Neural crest cell (in vitro differentiated cells): ENCODE results near the gene UBAP1L. TPM values are rescaled to one million over a fixed set of nuclear protein-coding genes. Genes with fewer than 3 reads are reported as not detected.

ENCODE experiments used
- DNase-seq: peaks from one replicate; pipeline ENCODE4 v3.0.0; 2021; ENCODE audit warnings: low read depth, mixed read lengths, low spot score
- H3K27ac Mint-ChIP-seq: one replicate; pipeline ENCODE4 v1.8.0; 2021; ENCODE audit warnings: mild to moderate bottlenecking, mixed read lengths; ENCODE audit not compliant: unreplicated experiment
- H3K27me3 Mint-ChIP-seq: 2 replicates; pipeline ENCODE4 v1.8.0; 2021; ENCODE audit warnings: low read depth, mild to moderate bottlenecking, mixed read lengths
- H3K36me3 Mint-ChIP-seq: 2 replicates; pipeline ENCODE4 v1.8.0; 2021; ENCODE audit warnings: low read depth, mild to moderate bottlenecking, mixed read lengths
- H3K4me1 Mint-ChIP-seq: 2 replicates; pipeline ENCODE4 v1.8.0; 2021; ENCODE audit warnings: mixed read lengths
- H3K4me3 Mint-ChIP-seq: one replicate; pipeline ENCODE4 v1.8.0; 2021; ENCODE audit warnings: mild to moderate bottlenecking, mixed read lengths
- H3K9me3 Mint-ChIP-seq: 2 replicates; pipeline ENCODE4 v1.8.0; 2021; ENCODE audit warnings: mixed read lengths
- CTCF ChIP-seq: fragments of 200-600 bp; sonication (generic); conservative IDR thresholded peaks from 2 replicates; pipeline ENCODE4 v1.5.0; 2021; ENCODE audit warnings: antibody characterized with exemption, mild to moderate bottlenecking
- total RNA-seq: library from RNA; stranded (reverse); gene quantifications from 2 replicates; pipeline ENCODE4 v1.2.1, GENCODE V29; 2021

The UBAP1L gene
- total RNA-seq, 1 donor from 2014 or later, result 3.6 TPM

- DNase-seq, result no peak
- no peaks in the 10 kb centered on the region for H3K36me3 Mint-ChIP-seq
- peaks cover 17% of the 10 kb centered on the region for H3K4me1 Mint-ChIP-seq
- no peak overlapping the region for H3K4me3 Mint-ChIP-seq
- peaks cover 12% of the 10 kb centered on the region for H3K27me3 Mint-ChIP-seq
- H3K9me3 Mint-ChIP-seq, result no peaks in the 10 kb centered on the region
- H3K27ac Mint-ChIP-seq, result no peak overlapping the region
- TF ChIP-seq CTCF, result no peak
Observed at GRCh38 chr15:65072617-65073016, 42.4 kb downstream of the UBAP1L start.

GRCh38 chr15:65072027-65072426, 43.0 kb downstream of the UBAP1L start:
- Mint-ChIP-seq H3K27me3 (peaks cover 16% of the 10 kb centered on the region), H3K27ac (no peak overlapping the region), H3K4me1 (peaks cover 21% of the 10 kb centered on the region), H3K9me3 (no peaks in the 10 kb centered on the region), H3K36me3 (no peaks in the 10 kb centered on the region), H3K4me3 (no peak overlapping the region)
- no peak for TF ChIP-seq CTCF
- DNase-seq, result no peak

- H3K27ac Mint-ChIP-seq, result no peak overlapping the region
- no peaks in the 10 kb centered on the region for H3K9me3 Mint-ChIP-seq
- peaks cover 23% of the 10 kb centered on the region for H3K27me3 Mint-ChIP-seq
- no peak for TF ChIP-seq CTCF
- DNase-seq, result no peak
- no peak overlapping the region for H3K4me3 Mint-ChIP-seq
- no peaks in the 10 kb centered on the region for H3K36me3 Mint-ChIP-seq
- H3K4me1 Mint-ChIP-seq, result peaks cover 26% of the 10 kb centered on the region
Observed at GRCh38 chr15:65071381-65071811, 43.6 kb downstream of the UBAP1L start.

GRCh38 chr15:65069779-65070546, 45.0 kb downstream of the UBAP1L start:
- DNase-seq, result no peak
- Mint-ChIP-seq H3K4me3 (no peak overlapping the region), H3K4me1 (peaks cover 27% of the 10 kb centered on the region), H3K27ac (no peak overlapping the region), H3K36me3 (no peaks in the 10 kb centered on the region), H3K27me3 (peaks cover 35% of the 10 kb centered on the region), H3K9me3 (no peaks in the 10 kb centered on the region)
- no peak for TF ChIP-seq CTCF

GRCh38 chr15:65069179-65069578, 45.8 kb downstream of the UBAP1L start:
- no peak overlapping the region for H3K4me3 Mint-ChIP-seq
- no peak for DNase-seq
- H3K27ac Mint-ChIP-seq, result no peak overlapping the region
- no peak for TF ChIP-seq CTCF
- H3K36me3 Mint-ChIP-seq, result no peaks in the 10 kb centered on the region
- peaks cover 27% of the 10 kb centered on the region for H3K4me1 Mint-ChIP-seq
- H3K9me3 Mint-ChIP-seq, result no peaks in the 10 kb centered on the region
- peaks cover 35% of the 10 kb centered on the region for H3K27me3 Mint-ChIP-seq
